ENCODE results near the gene MPRIP. TPM values are rescaled to one million over a fixed set of nuclear protein-coding genes. Genes with fewer than 3 reads are reported as not detected.

The MPRIP gene
- total and polyA plus RNA-seq, 2 donors (not counting 1 experiment from before 2014, with no cell fraction given), result 130 to 299 TPM

GRCh38 chr17:17077101-17077500 lies 34.8 kb downstream of the MPRIP start:
- H3K4me3 Mint-ChIP-seq, result no peak overlapping the region
- no peaks in the 10 kb centered on the region for H3K9me3 ChIP-seq (ENCODE audit: control extremely low read depth in 1 of 3, control insufficient read depth in 2 of 3, insufficient read depth in 1 of 3, low read length in 2 of 3)
- no peak overlapping the region for H3K4me3 ChIP-seq (ENCODE audit: control extremely low read depth in 1 of 5, extremely low read depth in 1 of 5, insufficient read depth in 1 of 5, low read depth in 2 of 5, low read length in 4 of 5)
- peaks cover 99% of the 10 kb centered on the region for H3K79me2 ChIP-seq (ENCODE audit: control insufficient read depth, insufficient read depth, low read length)
- intact Hi-C loops (cut with micrococcal nuclease), result no loop called here
- H3K4me1 Mint-ChIP-seq, result peaks cover 26% of the 10 kb centered on the region
- H3K27ac Mint-ChIP-seq, result no peak overlapping the region
- no peak overlapping the region for H3K9ac ChIP-seq (ENCODE audit: low read length)
- H3K27me3 ChIP-seq (replicated peaks in 1 of 4; ENCODE audit: control extremely low read depth in 1 of 4, control insufficient read depth in 3 of 4, insufficient read depth in 4 of 4, low read length in 3 of 4), result no peaks in the 10 kb centered on the region
- no peak overlapping the region for H3K27ac ChIP-seq (ENCODE audit: low read length in 2 of 2)
- peaks cover 0 to 78% of the 10 kb centered on the region in 2 experiments for H3K36me3 ChIP-seq (replicated peaks in 1 of 2; ENCODE audit: control extremely low read depth in 1 of 2, control insufficient read depth in 1 of 2, extremely low read depth in 1 of 2, insufficient read depth in 2 of 2, low read length in 1 of 2)
- no peaks in the 10 kb centered on the region for H3K27me3 Mint-ChIP-seq
- ChIA-PET POLR2A (no interaction called here), CTCF (no interaction called here)
- H3K9me3 Mint-ChIP-seq (ENCODE audit: insufficient read depth), result no peaks in the 10 kb centered on the region
- peaks cover 0 to 9% of the 10 kb centered on the region in 2 donors for H3K4me1 ChIP-seq (ENCODE audit: control insufficient read depth in 2 of 2, insufficient read depth in 2 of 2, low read length in 2 of 2)
- no peak overlapping the region for H3K4me2 ChIP-seq (replicated peaks; ENCODE audit: low read depth, low read length, poor library complexity, severe bottlenecking)
- no peak overlapping the region for H2AFZ ChIP-seq (ENCODE audit: insufficient read depth, low read depth, low read length, poor library complexity, severe bottlenecking)
- 100% methylated on average over 3 of the region's 6 CpGs for WGBS (ENCODE audit: insufficient coverage)
- ATAC-seq (ENCODE audit: low read depth) (no peak), DNase-seq (no peak)
- TF ChIP-seq EZH2 (IDR thresholded peaks at IDR 0.05; ENCODE audit: borderline replicate concordance, insufficient read depth, low read depth, low read length, poor library complexity, severe bottlenecking), result no peak
- no peak for TF ChIP-seq CTCF (IDR thresholded peaks at IDR 0.05)
- peaks cover 99% of the 10 kb centered on the region for H4K20me1 ChIP-seq (ENCODE audit: control insufficient read depth, insufficient read depth, low read length, poor library complexity, severe bottlenecking)

- Histone ChIP-seq H3K4me2 (replicated peaks; ENCODE audit: low read depth, low read length, poor library complexity, severe bottlenecking) (no peak overlapping the region), H3K9ac (ENCODE audit: low read length) (no peak overlapping the region), H3K9me3 (ENCODE audit: control extremely low read depth in 1 of 3, control insufficient read depth in 2 of 3, insufficient read depth in 1 of 3, low read length in 2 of 3) (no peaks in the 10 kb centered on the region), H3K27ac (ENCODE audit: low read length in 2 of 2) (no peak overlapping the region), H2AFZ (ENCODE audit: insufficient read depth, low read depth, low read length, poor library complexity, severe bottlenecking) (no peak overlapping the region), H3K27me3 (replicated peaks in 1 of 4; ENCODE audit: control extremely low read depth in 1 of 4, control insufficient read depth in 3 of 4, insufficient read depth in 4 of 4, low read length in 3 of 4) (no peaks in the 10 kb centered on the region), H4K20me1 (ENCODE audit: control insufficient read depth, insufficient read depth, low read length, poor library complexity, severe bottlenecking) (peaks cover 99% of the 10 kb centered on the region), H3K4me3 (ENCODE audit: control extremely low read depth in 1 of 5, extremely low read depth in 1 of 5, insufficient read depth in 1 of 5, low read depth in 2 of 5, low read length in 4 of 5) (no peak overlapping the region), H3K4me1 (ENCODE audit: control insufficient read depth in 2 of 2, insufficient read depth in 2 of 2, low read length in 2 of 2) (peaks cover 0 to 9% of the 10 kb centered on the region in 2 donors), H3K36me3 (replicated peaks in 1 of 2; ENCODE audit: control extremely low read depth in 1 of 2, control insufficient read depth in 1 of 2, extremely low read depth in 1 of 2, insufficient read depth in 2 of 2, low read length in 1 of 2) (peaks cover 3 to 75% of the 10 kb centered on the region in 2 experiments), H3K79me2 (ENCODE audit: control insufficient read depth, insufficient read depth, low read length) (peaks cover 98% of the 10 kb centered on the region)
- Mint-ChIP-seq H3K4me1 (peaks cover 23% of the 10 kb centered on the region), H3K27me3 (no peaks in the 10 kb centered on the region), H3K4me3 (no peak overlapping the region), H3K27ac (no peak overlapping the region), H3K9me3 (ENCODE audit: insufficient read depth) (no peaks in the 10 kb centered on the region)
- no peak for DNase-seq
- WGBS (ENCODE audit: insufficient coverage), result 97% methylated on average over 7 of the region's 15 CpGs
- TF ChIP-seq CTCF (IDR thresholded peaks at IDR 0.05) (no peak), EZH2 (IDR thresholded peaks at IDR 0.05; ENCODE audit: borderline replicate concordance, insufficient read depth, low read depth, low read length, poor library complexity, severe bottlenecking) (no peak)
- no peak for ATAC-seq (ENCODE audit: low read depth)
- ChIA-PET CTCF (no interaction called here), POLR2A (no interaction called here)
- intact Hi-C loops (cut with micrococcal nuclease), result no loop called here
These were observed 35.8 kb downstream of the MPRIP start for GRCh38 chr17:17077861-17078732.
